MCF 10A (cell line): Measurements from ENCODE around the gene RHBDD1. TPM values are rescaled to one million over a fixed set of nuclear protein-coding genes. Genes with fewer than 3 reads are reported as not detected.

Experiments
- BruUV-seq: library from RNA; stranded (reverse); fragments of 400-500 nt; replicated peaks from 2 replicates; lab custom pipeline; 2021; lab: Mats Ljungman, UMichigan
- CTCF ChIA-PET: fragments of 300-600 bp; sonication (Branson Sonifier 250); formaldehyde crosslinking; extraction: SDS; loops from one replicate; lab custom pipeline; 2021; ENCODE audit warnings: antibody characterized with exemption, inconsistent platforms; lab: Yijun Ruan, JAX
- POLR2A ChIA-PET: fragments of 300-600, 350-650 bp; sonication (Branson Sonifier 250); formaldehyde crosslinking; extraction: SDS; loops from one replicate; lab custom pipeline; 2020; ENCODE audit warnings: antibody characterized with exemption, inconsistent platforms; lab: Yijun Ruan, JAX
- DNase-seq: peaks from one replicate; pipeline ENCODE4 v3.0.0-alpha.2; 2018; ENCODE audit not compliant: unreplicated experiment
- H3K27ac Mint-ChIP-seq: one replicate; pipeline ENCODE4 v1.8.0; 2022; ENCODE audit warnings: mild to moderate bottlenecking, low read depth, mixed read lengths; ENCODE audit not compliant: unreplicated experiment
- H3K27me3 Mint-ChIP-seq: one replicate; pipeline ENCODE4 v1.8.0; 2022; ENCODE audit warnings: mixed read lengths; ENCODE audit not compliant: insufficient read depth, unreplicated experiment
- H3K36me3 Mint-ChIP-seq: one replicate; pipeline ENCODE4 v1.8.0; 2022; ENCODE audit warnings: mild to moderate bottlenecking, moderate library complexity, mixed read lengths; ENCODE audit not compliant: insufficient read depth, unreplicated experiment
- H3K4me1 Mint-ChIP-seq: one replicate; pipeline ENCODE4 v1.8.0; 2022; ENCODE audit warnings: mixed read lengths; ENCODE audit not compliant: insufficient read depth, unreplicated experiment
- H3K4me3 Mint-ChIP-seq: one replicate; pipeline ENCODE4 v1.8.0; 2022; ENCODE audit warnings: mild to moderate bottlenecking, moderate library complexity, mixed read lengths; ENCODE audit not compliant: unreplicated experiment
- H3K9me3 Mint-ChIP-seq: one replicate; pipeline ENCODE4 v1.8.0; 2022; ENCODE audit warnings: mixed read lengths; ENCODE audit not compliant: unreplicated experiment
- intact Hi-C: fragments of 100-400 bp; cut with micrococcal nuclease; formaldehyde crosslinking; loops from 2 replicates; pipeline ENCODE4 v1.14.1; 2022
- total RNA-seq: library from RNA; stranded (reverse); gene quantifications from 2 replicates; pipeline ENCODE4 v1.2.3, GENCODE V29; 2022
- TF ChIP-seq, protein P1 (sequence below): fragments of 200-600 bp; IDR thresholded peaks from one replicate; pipeline ENCODE4 v1.8.0; 2022; ENCODE audit warnings: antibody characterized with exemption, mild to moderate bottlenecking; ENCODE audit not compliant: unreplicated experiment

The RHBDD1 gene
- total RNA-seq, 1 experiment from 2014 or later, result 76.0 TPM

DNA sequence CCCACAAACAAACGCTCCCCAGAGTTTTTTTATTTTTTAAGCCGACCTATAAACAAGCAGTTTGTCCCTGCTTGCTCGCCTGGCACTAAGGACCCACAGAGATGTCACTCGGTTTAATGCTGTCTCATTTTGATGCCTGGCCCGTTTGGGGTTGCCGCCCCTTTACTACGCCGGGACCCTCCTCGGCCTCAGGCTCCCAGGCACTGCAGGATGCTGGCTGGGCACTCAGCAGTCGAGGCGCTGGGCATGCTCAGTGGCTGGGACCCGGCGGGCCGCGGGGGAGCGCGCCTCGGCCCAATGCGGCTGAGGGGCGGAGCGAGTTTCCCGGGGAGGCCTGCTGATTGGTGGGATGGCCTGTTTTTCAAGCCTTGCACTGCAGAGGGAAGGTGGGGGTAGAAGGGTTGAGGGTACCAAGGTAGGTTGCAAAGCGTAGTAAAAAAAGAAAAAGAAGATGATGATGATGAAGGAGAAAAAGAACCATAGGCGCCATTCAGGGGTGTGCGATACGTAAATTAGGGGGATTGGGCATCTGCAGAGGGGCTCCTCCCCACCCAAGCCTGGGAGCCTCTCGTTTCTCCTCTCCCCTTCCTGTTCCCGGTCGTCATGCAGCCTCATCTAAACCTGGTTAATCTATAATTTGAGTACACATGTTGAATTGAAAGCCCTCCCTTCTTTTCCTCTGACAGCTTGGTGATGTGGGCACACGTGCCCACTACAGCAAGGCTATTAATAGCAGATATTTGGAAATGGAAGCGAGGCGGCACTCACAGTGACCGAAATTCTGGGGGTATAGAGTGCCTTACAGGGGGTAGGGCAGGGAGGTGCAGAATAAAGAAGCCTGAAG is 34.7 kb upstream of the RHBDD1 start:
- BruUV-seq, result no TSS peak
- POLR2A ChIA-PET, result interaction anchor here (1.2 to 13.1 kb wide), 5 partner anchors 45 to 912 kb away, joined by 3 to 114 read pairs (median 10); no protein-coding TSS in a partner anchor
- no peak overlapping the region for H3K27ac Mint-ChIP-seq
- DNase-seq, result no peak
- H3K9me3 Mint-ChIP-seq, result no peaks in the 10 kb centered on the region
- H3K27me3 Mint-ChIP-seq, result no peaks in the 10 kb centered on the region
- intact Hi-C loops, result no loop called here
- TF ChIP-seq, protein P1, sequence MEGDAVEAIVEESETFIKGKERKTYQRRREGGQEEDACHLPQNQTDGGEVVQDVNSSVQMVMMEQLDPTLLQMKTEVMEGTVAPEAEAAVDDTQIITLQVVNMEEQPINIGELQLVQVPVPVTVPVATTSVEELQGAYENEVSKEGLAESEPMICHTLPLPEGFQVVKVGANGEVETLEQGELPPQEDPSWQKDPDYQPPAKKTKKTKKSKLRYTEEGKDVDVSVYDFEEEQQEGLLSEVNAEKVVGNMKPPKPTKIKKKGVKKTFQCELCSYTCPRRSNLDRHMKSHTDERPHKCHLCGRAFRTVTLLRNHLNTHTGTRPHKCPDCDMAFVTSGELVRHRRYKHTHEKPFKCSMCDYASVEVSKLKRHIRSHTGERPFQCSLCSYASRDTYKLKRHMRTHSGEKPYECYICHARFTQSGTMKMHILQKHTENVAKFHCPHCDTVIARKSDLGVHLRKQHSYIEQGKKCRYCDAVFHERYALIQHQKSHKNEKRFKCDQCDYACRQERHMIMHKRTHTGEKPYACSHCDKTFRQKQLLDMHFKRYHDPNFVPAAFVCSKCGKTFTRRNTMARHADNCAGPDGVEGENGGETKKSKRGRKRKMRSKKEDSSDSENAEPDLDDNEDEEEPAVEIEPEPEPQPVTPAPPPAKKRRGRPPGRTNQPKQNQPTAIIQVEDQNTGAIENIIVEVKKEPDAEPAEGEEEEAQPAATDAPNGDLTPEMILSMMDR, result no peak
- H3K36me3 Mint-ChIP-seq, result peaks cover 18% of the 10 kb centered on the region
- CTCF ChIA-PET, result interaction anchor here (0.6 to 6.3 kb wide), 13 partner anchors 13 to 1135 kb away, joined by 3 to 43 read pairs (median 3); no protein-coding TSS in a partner anchor
- H3K4me1 Mint-ChIP-seq, result peaks cover 13% of the 10 kb centered on the region
- peak overlapping the region; percentile 73 for H3K4me3 Mint-ChIP-seq

DNA sequence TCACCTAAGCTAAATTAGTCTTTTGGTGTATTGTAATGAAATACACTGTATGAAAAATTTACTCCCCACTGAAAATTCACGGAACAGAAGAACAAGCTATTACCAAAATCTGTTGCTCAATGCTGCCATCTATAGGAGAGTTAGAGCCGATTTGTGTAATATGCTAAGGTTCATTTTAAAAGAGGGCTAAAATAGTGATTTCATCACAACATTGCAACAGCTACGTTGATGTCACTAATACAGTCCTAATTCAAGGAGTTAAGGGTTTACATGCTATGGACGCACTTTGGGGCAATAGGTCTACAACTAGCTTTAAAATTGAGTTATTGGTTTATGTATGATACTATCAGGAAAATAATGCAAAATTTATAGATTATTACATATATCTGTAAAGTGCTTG is 33.3 kb upstream of the RHBDD1 start:
- TF ChIP-seq, protein P1, result peak; percentile 52
- Mint-ChIP-seq H3K27ac (no peak overlapping the region), H3K4me1 (peaks cover 5% of the 10 kb centered on the region), H3K36me3 (peaks cover 6% of the 10 kb centered on the region), H3K4me3 (no peak overlapping the region), H3K27me3 (peaks cover 7% of the 10 kb centered on the region), H3K9me3 (no peaks in the 10 kb centered on the region)
- peak; percentile 86 for DNase-seq
- BruUV-seq, result no TSS peak
- intact Hi-C loops, result loop anchor here (1.0 to 2.0 kb wide), 4 partner anchors 182 to 1132 kb away; no protein-coding TSS in a partner anchor
- ChIA-PET POLR2A (interaction anchor here (0.6 to 3.0 kb wide), 15 partner anchors 8 to 1137 kb away, joined by 3 to 14 read pairs (median 5); partner anchors contain the start of gene RHBDD1), CTCF (interaction anchor here (0.5 to 6.3 kb wide), 42 partner anchors 8 to 1136 kb away, joined by 3 to 43 read pairs (median 3); no protein-coding TSS in a partner anchor)

DNA sequence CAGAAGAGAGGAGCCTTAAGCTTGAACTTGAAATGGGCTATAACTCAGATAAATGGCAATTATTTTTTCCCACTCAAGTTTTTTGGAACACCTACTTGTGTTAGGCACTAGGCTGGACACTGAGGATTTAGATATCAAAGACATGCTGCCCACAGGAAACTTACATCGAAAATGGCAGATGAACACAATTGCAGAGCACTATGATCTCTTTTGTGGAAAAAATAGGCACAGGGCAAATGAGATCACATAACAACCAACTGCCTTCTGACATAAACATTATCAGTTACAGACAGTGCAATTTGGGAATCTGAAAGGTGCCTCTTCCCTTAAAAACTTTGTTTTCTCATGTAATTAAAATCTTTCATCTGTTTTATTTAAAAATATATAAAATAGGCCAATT is 32.4 kb upstream of the RHBDD1 start:
- BruUV-seq, result no TSS peak
- Mint-ChIP-seq H3K4me1 (peaks cover 5% of the 10 kb centered on the region), H3K36me3 (peaks cover 6% of the 10 kb centered on the region), H3K27me3 (peaks cover 15% of the 10 kb centered on the region), H3K27ac (no peak overlapping the region), H3K9me3 (no peaks in the 10 kb centered on the region), H3K4me3 (no peak overlapping the region)
- DNase-seq, result no peak
- ChIA-PET POLR2A (interaction anchor here (0.6 to 3.0 kb wide), 11 partner anchors 9 to 1134 kb away, joined by 3 to 14 read pairs (median 6); partner anchors contain the start of gene RHBDD1), CTCF (interaction anchor here (0.5 to 6.3 kb wide), 17 partner anchors 9 to 1137 kb away, joined by 3 to 43 read pairs (median 5); no protein-coding TSS in a partner anchor)
- intact Hi-C loops, result loop anchor here (2.0 kb wide), 1 partner anchor 181 kb away; no protein-coding TSS in a partner anchor
- TF ChIP-seq, protein P1, result no peak

DNA sequence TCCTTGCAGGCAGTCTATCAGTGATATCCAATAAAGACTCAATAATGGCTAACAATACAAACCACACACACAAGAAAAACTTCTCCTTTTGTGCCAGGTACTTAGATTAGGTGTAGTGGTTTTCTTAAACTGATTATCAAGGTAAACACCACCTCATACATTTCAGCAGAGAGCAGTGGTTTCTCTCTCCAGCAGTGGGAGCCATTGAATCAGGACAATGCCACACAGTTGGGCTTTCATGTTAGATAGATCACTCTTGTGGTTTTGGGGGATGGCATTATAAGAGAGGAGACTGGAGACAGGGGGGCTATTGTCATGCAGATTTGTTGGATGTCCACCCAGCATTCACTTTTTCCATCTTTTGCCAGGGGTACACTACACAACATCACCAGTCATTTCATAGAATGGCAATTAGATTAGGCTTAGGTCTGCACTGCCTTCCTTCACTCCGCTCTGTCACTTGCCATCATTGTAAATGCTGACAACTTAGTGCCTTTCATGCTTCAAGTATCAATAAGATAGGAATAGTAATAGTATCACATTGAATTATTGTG is 22.6 kb upstream of the RHBDD1 start:
- Mint-ChIP-seq H3K36me3 (no peaks in the 10 kb centered on the region), H3K27me3 (peaks cover 27% of the 10 kb centered on the region), H3K4me3 (no peak overlapping the region), H3K9me3 (no peaks in the 10 kb centered on the region), H3K4me1 (no peaks in the 10 kb centered on the region), H3K27ac (no peak overlapping the region)
- BruUV-seq, result no TSS peak
- POLR2A ChIA-PET, result no interaction called here
- intact Hi-C loops, result loop anchor here (1.0 kb wide), 2 partner anchors 172 to 294 kb away; no protein-coding TSS in a partner anchor
- TF ChIP-seq, protein P1, result peak; percentile 32
- DNase-seq, result no peak
- CTCF ChIA-PET, result interaction anchor here (0.7 to 1.3 kb wide), 2 partner anchors 8 to 924 kb away, joined by 3 read pairs; no protein-coding TSS in a partner anchor
